GM23248 (cell line): ENCODE measurements around the gene EMC10. TPM values are rescaled to one million over a fixed set of nuclear protein-coding genes. Genes with fewer than 3 reads are reported as not detected.

Source experiments
- DNase-seq: peaks from one replicate; pipeline ENCODE4 v3.0.0-alpha.2; 2015
- H2AFZ ChIP-seq: fragments of 200-600 bp; sonication (generic); 2 replicates; pipeline ENCODE4 v1.6.1; 2016; ENCODE audit warnings: antibody characterized with exemption
- H3F3A ChIP-seq: fragments of 200-600 bp; sonication (generic); 2 replicates; pipeline ENCODE4 v1.6.1; 2016; ENCODE audit warnings: mild to moderate bottlenecking, antibody characterized with exemption, mixed run types; ENCODE audit not compliant: insufficient read depth
- H3K27ac ChIP-seq: fragments of 200-600 bp; sonication (generic); 2 replicates; pipeline ENCODE4 v1.5.1; 2016; ENCODE audit warnings: mild to moderate bottlenecking
- H3K27me3 ChIP-seq: fragments of 200-600 bp; sonication (generic); replicated peaks from 2 replicates; pipeline ENCODE4 v1.6.1; 2016; ENCODE audit warnings: mild to moderate bottlenecking; ENCODE audit not compliant: insufficient read depth
- H3K36me3 ChIP-seq: fragments of 200-600 bp; sonication (generic); 2 replicates; pipeline ENCODE4 v1.6.1; 2016; ENCODE audit warnings: low read depth, mild to moderate bottlenecking
- H3K4me1 ChIP-seq: fragments of 200-600 bp; sonication (generic); 2 replicates; pipeline ENCODE4 v1.6.1; 2016; ENCODE audit warnings: mild to moderate bottlenecking; ENCODE audit not compliant: insufficient read depth
- H3K4me2 ChIP-seq: fragments of 200-600 bp; sonication (generic); one replicate; pipeline ENCODE4 v1.6.1; 2016; ENCODE audit warnings: mild to moderate bottlenecking; ENCODE audit not compliant: unreplicated experiment
- H3K4me3 ChIP-seq: fragments of 200-600 bp; sonication (generic); 2 replicates; pipeline ENCODE4 v1.5.1; 2016; ENCODE audit warnings: mild to moderate bottlenecking
- H3K79me2 ChIP-seq: fragments of 200-600 bp; sonication (generic); 2 replicates; pipeline ENCODE4 v1.6.1; 2016; ENCODE audit warnings: mild to moderate bottlenecking; ENCODE audit not compliant: insufficient read depth
- H3K9ac ChIP-seq: fragments of 200-600 bp; sonication (generic); 2 replicates; pipeline ENCODE4 v1.6.1; 2016; ENCODE audit warnings: mild to moderate bottlenecking
- H3K9me2 ChIP-seq: fragments of 200-600 bp; sonication (generic); 2 replicates; pipeline ENCODE4 v1.6.1; 2016; ENCODE audit warnings: mixed run types, mild to moderate bottlenecking, moderate library complexity; ENCODE audit not compliant: insufficient read depth
- H3K9me3 ChIP-seq: fragments of 200-600 bp; sonication (generic); one replicate; pipeline ENCODE4 v1.6.1; 2017; ENCODE audit warnings: low read depth
- H4K20me1 ChIP-seq: fragments of 200-600 bp; sonication (generic); 2 replicates; pipeline ENCODE4 v1.6.0; 2016; ENCODE audit not compliant: insufficient read depth
- EZH2 ChIP-seq: fragments of 200-600 bp; sonication (generic); IDR thresholded peaks from 2 replicates; pipeline ENCODE4 v1.6.1; 2018; ENCODE audit warnings: antibody characterized with exemption, mild to moderate bottlenecking; ENCODE audit not compliant: insufficient read depth, poor library complexity, severe bottlenecking
- EZH2phosphoT487 ChIP-seq: fragments of 200-600 bp; sonication (generic); IDR thresholded peaks from 2 replicates; pipeline ENCODE4 v1.6.1; 2018; ENCODE audit warnings: antibody characterized with exemption, moderate library complexity, mild to moderate bottlenecking, low read depth; ENCODE audit not compliant: insufficient read depth
- WGBS, 2 experiments: methylation state at CpG; one replicate each; pipeline ENCODE4 v1.1.6; 2015 to 2017; ENCODE audit warnings: low lambda C conversion rate in 2 of 2, low coverage in 1 of 2; ENCODE audit errors: missing lambda C conversion rate in 2 of 2; 5-methylcytosine and 5-hydroxymethylcytosine counted together
- in situ Hi-C: fragments of 300-500 bp; cut with MboI; formaldehyde crosslinking; loops from 2 replicates; pipeline ENCODE4 v1.15.0; 2020
- polyA plus RNA-seq: library from polyadenylated mRNA; unstranded; fragments of >200 nt; fragmentation: Nextera tagmentation; extraction: Ambion mirVana; gene quantifications from 2 replicates; pipeline ENCODE4 v1.2.1, GENCODE V29; 2016
- total RNA-seq: library from RNA; depleted of rRNA; stranded (reverse); fragments of >200 nt; shearing (Covaris generic); gene quantifications from 2 replicates; pipeline ENCODE4 v1.2.3, GENCODE V29; 2014

The EMC10 gene
- total and polyA plus RNA-seq, 2 experiments from 2014 or later, result 7.2 to 96.6 TPM

GRCh38 chr19:50509366-50509765, 33.1 kb downstream of the EMC10 start:
- H3K9ac ChIP-seq, result no peak overlapping the region
- in situ Hi-C loops, result no loop called here
- no peaks in the 10 kb centered on the region for H3F3A ChIP-seq
- no peaks in the 10 kb centered on the region for H4K20me1 ChIP-seq
- H3K4me2 ChIP-seq, result no peak overlapping the region
- no peak overlapping the region for H3K4me3 ChIP-seq
- H3K4me1 ChIP-seq, result no peaks in the 10 kb centered on the region
- no peak for DNase-seq
- TF ChIP-seq EZH2 (no peak), EZH2phosphoT487 (no peak)
- H3K36me3 ChIP-seq, result no peaks in the 10 kb centered on the region
- H2AFZ ChIP-seq, result no peak overlapping the region
- H3K9me3 ChIP-seq, result no peaks in the 10 kb centered on the region
- H3K79me2 ChIP-seq, result peaks cover 10% of the 10 kb centered on the region; the same call in 1 of the 2 replicates
- no peak overlapping the region for H3K27ac ChIP-seq
- H3K9me2 ChIP-seq, result no peaks in the 10 kb centered on the region
- WGBS, 2 experiments, result 83 to 84% methylated on average over 11 of the region's 11 CpGs
- no peaks in the 10 kb centered on the region for H3K27me3 ChIP-seq

DNA sequence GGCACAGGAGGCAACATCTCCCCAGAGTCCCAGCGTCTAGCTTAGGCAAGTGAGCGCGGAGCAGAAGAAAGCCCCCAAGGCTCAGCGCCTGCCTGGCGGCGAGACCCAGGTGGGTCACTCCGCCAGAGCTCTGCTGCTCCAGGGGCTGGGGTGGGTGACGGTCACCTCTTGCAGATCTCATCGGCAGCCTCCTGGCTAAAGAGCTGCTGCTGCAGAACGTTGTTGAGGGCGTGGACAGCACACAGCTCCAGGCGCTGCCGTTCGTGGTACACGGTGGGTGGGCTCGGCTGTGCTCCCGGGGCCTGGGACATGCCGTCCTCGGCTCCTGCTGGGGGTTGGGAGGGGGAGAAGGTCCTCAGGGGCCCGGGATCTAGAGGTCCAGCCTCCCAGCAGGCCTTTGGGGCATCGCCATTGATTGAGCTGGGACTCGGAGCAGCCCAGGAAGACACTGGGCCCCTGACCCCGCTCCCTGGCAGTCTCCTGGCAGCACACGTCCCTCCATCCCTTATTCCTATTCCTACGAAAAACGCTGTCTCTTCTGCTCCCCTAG, 33.9 kb downstream of the EMC10 start:
- 20 to 25% methylated on average over 24 to 25 of the region's 26 CpGs for WGBS, 2 experiments
- peaks cover 10% of the 10 kb centered on the region; the same call in 1 of the 2 replicates for H3K79me2 ChIP-seq
- H3K27me3 ChIP-seq, result no peaks in the 10 kb centered on the region
- H3K4me2 ChIP-seq, result peak overlapping the region; percentile 82
- peak; percentile 49 for DNase-seq
- no peak overlapping the region for H3K27ac ChIP-seq
- no peaks in the 10 kb centered on the region for H4K20me1 ChIP-seq
- H3F3A ChIP-seq, result no peaks in the 10 kb centered on the region
- in situ Hi-C loops, result no loop called here
- peak overlapping the region; percentile 89 for H3K9ac ChIP-seq
- no peaks in the 10 kb centered on the region for H3K9me2 ChIP-seq
- no peaks in the 10 kb centered on the region for H3K4me1 ChIP-seq
- H3K4me3 ChIP-seq, result peak overlapping the region; percentile 86
- peak overlapping the region; percentile 77 for H2AFZ ChIP-seq
- no peak for TF ChIP-seq EZH2
- no peak for TF ChIP-seq EZH2phosphoT487
- no peaks in the 10 kb centered on the region for H3K9me3 ChIP-seq
- no peaks in the 10 kb centered on the region for H3K36me3 ChIP-seq

- in situ Hi-C loops, result no loop called here
- Histone ChIP-seq H3K9me3 (no peaks in the 10 kb centered on the region), H3K27ac (0 out of 2 replicates have a peak overlapping the region, but pooled peaks have one; percentile 28), H3K36me3 (no peaks in the 10 kb centered on the region), H3K4me3 (peak overlapping the region; percentile 86), H3F3A (no peaks in the 10 kb centered on the region), H3K79me2 (peaks cover 10% of the 10 kb centered on the region; the same call in 1 of the 2 replicates), H3K4me2 (peak overlapping the region; percentile 82), H3K27me3 (no peaks in the 10 kb centered on the region), H3K9me2 (no peaks in the 10 kb centered on the region), H4K20me1 (no peaks in the 10 kb centered on the region), H3K4me1 (no peaks in the 10 kb centered on the region), H3K9ac (peak overlapping the region; percentile 89), H2AFZ (peak overlapping the region; percentile 77)
- WGBS, 2 experiments, result 1 to 2% methylated on average over 9 to 10 of the region's 10 CpGs
- no peak for DNase-seq
- no peak for TF ChIP-seq EZH2phosphoT487
Measured at GRCh38 chr19:50510700-50511068, 34.4 kb downstream of the EMC10 start.

- Histone ChIP-seq H3K79me2 (peaks cover 10% of the 10 kb centered on the region; the same call in 1 of the 2 replicates), H3K36me3 (no peaks in the 10 kb centered on the region), H4K20me1 (no peaks in the 10 kb centered on the region), H3K27ac (peak within 1 kb of the TSS; percentile 36), H3K9ac (peak within 1 kb of the TSS; percentile 89), H3F3A (no peaks in the 10 kb centered on the region), H3K9me2 (no peaks in the 10 kb centered on the region), H3K4me3 (peak within 1 kb of the TSS; percentile 86), H3K4me1 (no peaks in the 10 kb centered on the region), H3K27me3 (no peaks in the 10 kb centered on the region), H3K4me2 (peak within 1 kb of the TSS; percentile 82), H3K9me3 (no peaks in the 10 kb centered on the region), H2AFZ (peak within 1 kb of the TSS; percentile 87)
- WGBS, 2 experiments, result 1 to 2% methylated on average over 59 to 64 of the region's 69 CpGs
- DNase-seq, result peak; percentile 100
- TF ChIP-seq EZH2phosphoT487 (no peak), EZH2 (no peak)
- in situ Hi-C loops, result no loop called here
Measured at GRCh38 chr19:50511069-50511822, 34.9 kb downstream of the EMC10 start, which contains the start of gene JOSD2. TSS of gene JOSD2 (minus strand) at chr19:50511191. CDS start at chr19:50510431, 760 bp downstream.
